ENCODE data around the gene FAH.

The FAH gene

GRCh38 chr15:80174017-80174746 is 21.4 kb downstream of the FAH start:
- no peak for DNase-seq

GRCh38 chr15:80175436-80175835 is 22.6 kb downstream of the FAH start:
- no peak for DNase-seq

GRCh38 chr15:80176443-80176842 is 23.6 kb downstream of the FAH start:
- DNase-seq = no peak

- no peak for DNase-seq
Measured at GRCh38 chr15:80177156-80177555, 24.4 kb downstream of the FAH start.

- DNase-seq = no peak
Measured at GRCh38 chr15:80179025-80179759, 26.4 kb downstream of the FAH start.

- no peak for DNase-seq
Measured at GRCh38 chr15:80179935-80180334, 27.1 kb downstream of the FAH start.

- no peak for DNase-seq
Measured at GRCh38 chr15:80180468-80180867, 27.7 kb downstream of the FAH start.

- DNase-seq = no peak
Measured at GRCh38 chr15:80180986-80181385, 28.2 kb downstream of the FAH start.

- DNase-seq = no peak
Measured at GRCh38 chr15:80182611-80183261, 29.9 kb downstream of the FAH start.

- DNase-seq = no peak
Measured at GRCh38 chr15:80183306-80183705, 30.5 kb downstream of the FAH start.

- no peak for DNase-seq
Measured at GRCh38 chr15:80183886-80184285, 31.1 kb downstream of the FAH start.

GRCh38 chr15:80184554-80184953 is 31.8 kb downstream of the FAH start:
- no peak for DNase-seq

GRCh38 chr15:80185152-80185551 is 32.4 kb downstream of the FAH start:
- no peak for DNase-seq

GRCh38 chr15:80186066-80186465 is 33.3 kb downstream of the FAH start:
- no peak for DNase-seq

- no peak for DNase-seq
Measured at GRCh38 chr15:80186597-80186996, 33.8 kb downstream of the FAH start.

- DNase-seq = no peak
Measured at GRCh38 chr15:80188251-80188650, 35.5 kb downstream of the FAH start.

GRCh38 chr15:80191198-80191597 is 38.4 kb downstream of the FAH start:
- no peak for DNase-seq

GRCh38 chr15:80191897-80192595 is 39.2 kb downstream of the FAH start:
- no peak for DNase-seq

GRCh38 chr15:80194186-80194585 is 41.4 kb downstream of the FAH start:
- no peak for DNase-seq

- no peak for DNase-seq
Measured at GRCh38 chr15:80194914-80195313, 42.1 kb downstream of the FAH start.

- no peak for DNase-seq
Measured at GRCh38 chr15:80199366-80199765, 46.6 kb downstream of the FAH start.

- DNase-seq = no peak
Measured at GRCh38 chr15:80199869-80200268, 47.1 kb downstream of the FAH start.

GRCh38 chr15:80201256-80202015 is 48.6 kb downstream of the FAH start:
- DNase-seq = no peak
